Iris pigment epithelial cell (primary cell): ENCODE results near the gene ZCCHC24.
A peak's percentile ranks its signal among the peaks of the same experiment; 100 is the strongest.

Source experiments
- DNase-seq: peaks from one replicate; pipeline ENCODE4 v3.0.0-alpha.2; 2011; ENCODE audit warnings: low read depth

ZCCHC24 gene

DNA sequence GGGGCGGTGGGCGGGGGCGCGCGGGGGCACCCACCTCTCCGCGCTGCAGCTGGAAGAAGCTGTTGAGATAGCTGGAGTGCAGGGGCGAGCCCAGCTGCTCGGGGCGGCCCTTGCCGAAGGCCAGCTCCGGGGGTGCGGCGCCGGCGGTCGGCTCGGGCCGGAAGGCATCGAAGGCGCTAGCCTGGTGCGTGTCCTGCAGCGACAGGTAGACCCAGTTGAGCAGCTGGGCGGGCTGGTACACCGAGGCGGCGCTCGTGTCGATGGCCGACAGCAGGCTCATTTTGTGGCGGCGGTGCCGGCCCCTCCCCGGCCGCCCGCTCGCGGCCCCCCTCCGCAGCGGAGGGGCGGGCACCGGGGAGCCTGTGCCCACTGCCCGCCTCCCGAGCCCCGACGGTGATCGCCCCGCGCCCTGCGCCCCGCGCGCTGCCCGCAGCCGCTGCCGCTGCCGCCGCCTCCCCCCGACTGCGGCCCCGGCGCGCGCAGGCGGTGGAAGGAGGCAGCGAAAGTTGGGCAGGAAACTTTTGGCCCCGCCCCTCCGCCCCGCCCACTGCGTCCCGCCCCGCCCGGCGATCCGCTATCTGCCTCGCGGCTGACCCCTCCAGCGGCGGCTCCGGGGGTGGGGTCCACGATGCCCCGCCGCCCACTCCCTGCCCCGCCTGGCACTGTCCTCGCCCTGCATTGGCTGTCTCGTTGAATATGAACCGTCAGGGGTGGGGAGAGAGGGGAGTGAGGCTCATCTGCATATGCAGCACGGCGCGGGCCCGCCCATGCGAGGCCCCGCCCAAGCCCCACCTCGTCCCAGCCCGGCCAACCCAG lies at the start of gene ZCCHC24:
Gene ZCCHC24, minus strand, starts transcription at position 464 of the 816 bp plus-strand sequence. Its CDS starts 184 bp downstream, at position 280.
- DNase-seq: peak; percentile 100

DNA sequence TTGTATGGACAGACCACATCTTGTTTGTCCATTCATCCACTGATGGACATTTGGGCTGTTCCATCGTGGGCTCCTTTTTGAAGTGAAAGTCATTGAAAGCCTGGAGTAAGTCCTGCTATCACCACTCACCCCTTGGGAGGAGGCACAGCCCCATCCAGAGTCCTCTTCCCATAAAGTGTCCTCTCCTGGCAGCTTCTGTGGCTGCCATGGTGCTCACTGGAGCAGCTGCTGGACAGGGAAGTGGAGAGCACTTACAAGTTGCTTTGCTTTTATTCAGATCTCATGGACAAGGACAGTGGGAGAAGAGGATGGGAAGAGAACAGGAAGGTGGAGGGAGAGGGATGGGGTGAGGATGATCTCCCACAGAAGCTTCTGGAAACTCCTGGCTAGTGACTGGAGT lies 48.4 kb upstream of the ZCCHC24 start:
- no peak for DNase-seq

DNA sequence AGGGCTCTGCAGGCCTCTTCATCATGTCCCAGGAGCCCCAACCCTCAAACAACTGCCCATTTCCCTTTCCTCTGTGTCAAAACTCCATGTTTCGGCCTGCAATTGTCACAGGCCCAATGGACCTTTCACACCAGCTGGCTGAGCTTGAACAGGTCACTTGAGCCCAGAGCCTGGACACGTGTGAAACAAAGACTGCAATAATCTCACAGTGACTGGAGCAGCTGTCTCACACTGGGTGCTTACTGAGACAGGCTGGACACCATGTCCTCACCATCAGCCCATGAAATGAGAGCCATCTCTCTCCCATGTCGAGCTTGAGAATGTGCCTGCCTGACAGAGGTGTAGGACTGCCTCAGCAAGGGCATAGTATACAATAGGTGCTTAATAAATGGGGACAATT lies 47.4 kb upstream of the ZCCHC24 start:
- no peak for DNase-seq

DNA sequence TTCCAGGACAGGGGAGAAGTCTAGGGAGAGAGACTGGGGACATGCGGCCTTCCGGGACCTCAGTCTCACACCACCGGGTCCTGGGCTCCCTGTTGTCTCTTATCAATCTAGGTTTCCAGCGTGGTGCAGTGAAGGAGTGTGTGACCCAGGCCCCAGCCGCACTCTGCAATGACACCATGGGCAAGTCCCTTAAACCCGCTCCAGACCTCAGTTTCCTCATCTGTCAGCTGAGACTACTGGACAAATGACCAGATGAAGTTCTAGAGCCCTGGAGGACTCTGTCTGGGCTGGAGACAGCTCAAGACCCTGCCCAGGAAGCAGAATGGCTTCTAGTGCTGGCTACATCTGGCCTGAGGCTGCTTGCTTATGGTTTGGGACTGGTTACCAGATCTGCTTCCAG lies 46.8 kb upstream of the ZCCHC24 start:
- DNase-seq: no peak

DNA sequence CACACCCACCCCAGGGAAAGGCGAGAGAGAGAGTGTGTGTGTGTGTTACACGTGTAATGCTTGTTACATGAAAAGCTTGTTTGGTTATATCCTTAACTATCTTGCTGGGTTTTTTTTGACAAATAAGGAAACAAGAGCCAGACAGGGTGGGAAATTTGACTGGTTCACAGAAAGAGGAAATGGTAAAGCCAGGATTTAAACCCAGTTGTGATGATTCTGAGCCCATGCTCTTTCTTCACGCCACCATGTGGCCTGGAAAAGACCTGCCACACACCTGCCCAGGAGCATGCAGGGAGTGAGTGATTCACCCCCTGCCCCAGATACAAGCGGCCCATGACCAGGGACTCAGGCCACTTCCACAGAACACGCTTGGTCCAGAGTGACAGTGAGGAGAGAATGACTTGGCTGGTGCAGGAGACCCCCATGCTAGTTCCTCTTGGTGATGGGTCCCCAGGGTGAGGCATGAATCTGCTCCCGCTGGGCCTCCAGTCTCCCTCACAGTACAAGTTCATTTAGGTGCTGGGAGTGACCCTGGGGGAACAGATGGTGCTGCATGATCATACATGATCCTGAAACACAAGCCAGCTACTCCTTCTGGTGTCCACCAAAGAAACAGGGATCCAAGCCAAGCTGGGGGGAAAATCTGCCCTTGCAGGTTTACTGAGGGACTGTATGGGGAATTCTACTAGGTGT lies 45.9 kb upstream of the ZCCHC24 start:
- no peak for DNase-seq

DNA sequence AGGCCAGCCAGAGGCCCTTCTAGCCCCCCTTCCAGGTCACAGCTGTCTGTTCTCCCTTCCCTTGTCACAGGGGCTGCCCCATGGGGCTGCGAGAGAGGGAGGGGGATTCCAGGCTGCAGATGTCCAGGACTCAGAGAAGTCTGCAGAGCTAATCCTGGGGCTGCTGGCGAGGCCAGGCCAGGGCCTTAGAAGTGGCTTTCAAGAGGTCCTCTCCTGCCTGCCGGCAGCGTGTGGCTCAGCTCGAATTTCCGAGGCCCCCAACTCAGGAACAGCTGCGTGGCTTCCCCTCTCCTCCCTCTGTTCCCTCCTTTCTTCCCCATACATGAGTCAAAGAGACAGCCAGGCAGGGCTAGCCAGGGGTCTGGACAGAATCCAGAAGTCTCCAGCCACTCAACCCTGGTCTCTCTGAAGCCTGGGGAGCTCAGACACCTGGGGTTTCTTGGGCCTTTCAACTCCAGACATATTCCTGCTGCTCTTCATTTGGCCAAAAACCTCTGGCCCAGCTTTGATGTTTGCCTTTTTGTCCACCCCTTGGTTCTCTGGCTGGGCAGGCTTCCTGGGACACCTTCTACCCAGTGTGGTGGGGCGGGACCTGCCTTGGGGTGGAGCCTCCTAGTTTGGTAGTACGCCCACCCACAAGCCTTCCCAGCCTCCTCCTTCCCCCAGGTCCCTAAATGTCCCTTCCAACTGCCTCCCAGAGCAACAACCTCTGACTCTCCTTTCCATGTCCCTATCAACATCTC lies 45.1 kb upstream of the ZCCHC24 start:
- DNase-seq: peak; percentile 43

DNA sequence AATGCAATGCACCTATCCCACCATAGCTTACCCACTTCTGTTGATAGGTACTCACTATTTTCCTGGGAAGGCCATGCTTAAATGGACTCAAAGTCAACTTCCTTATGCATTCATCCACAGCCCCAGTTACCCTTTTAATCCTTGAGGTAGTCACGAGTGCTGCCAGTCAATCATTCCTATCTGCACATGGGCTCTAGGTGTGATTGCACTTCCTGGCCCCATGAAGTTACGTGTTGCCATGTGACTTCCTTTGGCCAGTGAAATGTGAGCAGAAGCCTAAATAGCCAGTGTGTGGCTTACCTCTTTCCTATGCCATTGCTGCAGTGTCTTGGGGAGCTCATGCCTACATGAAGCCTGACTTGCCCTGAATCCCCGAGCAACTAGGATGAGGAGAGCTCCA lies 43.4 kb upstream of the ZCCHC24 start:
- DNase-seq: no peak

DNA sequence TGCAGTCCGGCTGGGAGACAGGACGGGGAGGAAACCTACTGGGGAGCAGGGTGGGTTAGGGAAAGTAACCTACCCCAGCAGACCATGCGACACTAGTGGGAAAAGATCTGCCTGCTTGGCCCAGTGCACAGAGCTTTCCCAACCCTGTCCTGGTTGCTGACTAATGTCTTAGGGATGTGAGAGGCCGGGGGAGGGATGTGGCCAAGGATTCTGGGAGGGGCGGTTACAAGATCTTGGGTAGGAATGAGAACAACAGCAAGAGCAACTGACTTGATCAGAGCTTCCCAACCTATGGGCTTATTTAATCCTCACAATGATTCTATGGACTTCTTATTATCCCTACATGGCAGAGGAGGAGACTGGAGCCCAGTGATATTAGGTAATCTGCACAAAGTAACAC lies 42.9 kb upstream of the ZCCHC24 start:
- peak; percentile 96 for DNase-seq

DNA sequence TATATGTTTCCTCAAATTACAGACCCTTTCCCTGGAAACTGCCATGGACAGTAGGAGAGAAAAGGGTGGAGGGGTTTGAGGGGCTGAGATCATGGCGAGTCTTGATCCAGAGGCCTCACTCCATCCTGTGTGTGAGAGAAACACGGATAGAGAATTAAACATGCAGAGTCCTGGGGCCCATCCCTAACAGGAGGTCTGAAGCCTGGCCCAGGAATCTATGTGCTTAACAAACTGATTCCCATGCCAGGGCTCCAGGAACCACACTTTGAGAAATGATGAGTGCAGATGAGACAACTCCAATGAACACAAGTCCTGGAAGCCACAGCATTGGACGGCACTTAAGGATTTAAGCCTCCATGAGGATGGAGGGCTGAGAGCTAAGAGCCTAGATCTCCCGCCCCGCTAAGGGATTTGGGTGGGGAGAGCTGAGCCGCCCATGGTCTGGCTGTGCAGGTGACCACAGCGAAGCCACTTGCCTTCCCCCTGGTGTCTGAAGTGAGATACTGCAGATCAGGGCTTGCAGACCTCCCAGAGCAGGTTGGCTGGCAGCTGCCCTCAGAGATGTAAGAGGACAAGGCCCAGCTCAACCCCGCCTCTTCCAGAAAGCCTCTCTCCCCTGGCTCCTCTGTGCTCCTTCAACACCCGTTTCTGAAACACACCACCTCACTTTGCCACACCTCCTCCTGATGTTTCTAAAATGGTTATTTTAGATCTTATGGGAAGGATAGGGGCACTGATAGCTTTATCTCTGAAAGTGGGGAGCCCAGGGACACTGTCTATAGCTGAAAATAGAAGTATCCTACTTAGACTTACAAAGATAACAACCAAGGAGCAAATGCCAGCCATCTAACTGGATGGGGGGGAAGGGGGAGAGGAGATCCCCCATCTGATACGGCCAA lies 42.1 kb upstream of the ZCCHC24 start:
- peak; percentile 66 for DNase-seq

DNA sequence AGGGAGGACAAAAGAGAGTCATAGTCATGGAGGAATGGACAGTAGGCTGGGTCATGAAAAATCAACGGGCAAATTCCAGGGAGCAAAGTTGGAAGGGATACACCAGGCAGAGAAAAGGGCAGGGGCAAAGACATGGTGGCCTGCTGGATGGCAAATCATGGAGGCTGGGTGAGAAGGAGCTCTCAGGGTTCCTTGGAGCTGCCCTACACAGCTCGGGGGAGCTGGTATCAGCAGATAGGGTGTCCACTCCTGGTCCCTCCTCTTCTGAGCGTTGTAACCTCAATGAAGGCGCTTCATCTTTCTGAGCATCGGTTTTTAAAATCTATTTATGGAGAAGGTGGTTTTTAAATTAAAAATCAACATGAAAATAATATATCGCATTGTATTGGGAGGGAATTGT lies 39.1 kb upstream of the ZCCHC24 start:
- no peak for DNase-seq

DNA sequence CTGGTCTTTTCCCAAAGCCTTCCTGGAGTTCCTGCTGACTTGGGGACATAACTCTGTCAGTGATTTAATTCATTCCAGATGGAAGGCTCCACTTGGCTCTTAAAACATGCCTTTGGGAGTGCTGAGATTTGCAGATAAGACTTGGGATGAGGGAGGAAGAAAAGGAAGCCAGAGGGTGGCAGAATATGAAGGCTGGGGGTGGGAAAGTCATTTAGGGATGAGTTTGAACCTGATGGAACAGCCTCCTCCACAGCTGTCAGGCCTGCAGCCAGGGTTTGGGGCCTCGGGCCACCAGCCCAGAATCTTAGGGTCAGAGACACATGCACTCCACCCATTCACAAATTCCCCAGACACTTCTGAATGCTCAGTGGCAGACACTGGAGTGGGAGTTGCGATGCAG lies 38.5 kb upstream of the ZCCHC24 start:
- DNase-seq: no peak

DNA sequence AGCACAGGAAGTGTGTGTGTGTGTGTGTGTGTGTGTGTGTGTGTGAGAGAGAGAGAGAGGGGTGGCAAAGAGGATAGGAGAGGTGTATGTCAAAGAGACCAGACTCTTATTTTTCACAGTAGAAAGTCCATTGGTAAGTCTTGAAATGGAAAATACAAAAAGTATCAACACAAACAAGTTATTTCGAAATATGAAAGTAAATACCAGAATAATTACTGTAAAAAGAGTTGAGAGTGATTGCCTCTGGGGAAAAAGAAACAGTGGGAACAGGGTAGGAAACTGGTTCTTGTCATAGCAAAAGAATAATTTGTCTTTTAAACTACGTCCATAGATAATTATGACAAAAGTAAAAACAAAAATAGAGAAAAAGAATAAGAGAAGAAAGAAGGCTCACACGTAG lies 37.9 kb upstream of the ZCCHC24 start:
- DNase-seq: no peak

DNA sequence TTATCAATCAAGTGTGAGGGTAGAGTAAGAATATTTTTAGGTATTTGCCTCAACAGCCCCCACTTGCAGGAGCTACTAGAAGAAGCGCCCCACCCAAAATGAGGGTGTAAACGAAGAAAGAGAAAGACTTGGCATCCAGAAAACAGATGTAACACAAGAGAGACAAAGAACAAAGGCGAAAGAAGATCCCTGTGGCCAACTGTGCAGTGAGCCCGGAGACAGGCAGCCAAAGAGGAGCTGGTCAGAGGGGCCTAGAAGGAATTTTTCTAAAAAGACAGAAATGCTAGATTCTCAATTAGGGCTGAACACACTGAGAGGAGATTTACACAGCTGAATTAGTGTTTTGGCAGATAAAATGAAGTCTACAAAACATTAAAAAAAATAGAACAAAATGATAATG lies 37.3 kb upstream of the ZCCHC24 start:
- DNase-seq: no peak

DNA sequence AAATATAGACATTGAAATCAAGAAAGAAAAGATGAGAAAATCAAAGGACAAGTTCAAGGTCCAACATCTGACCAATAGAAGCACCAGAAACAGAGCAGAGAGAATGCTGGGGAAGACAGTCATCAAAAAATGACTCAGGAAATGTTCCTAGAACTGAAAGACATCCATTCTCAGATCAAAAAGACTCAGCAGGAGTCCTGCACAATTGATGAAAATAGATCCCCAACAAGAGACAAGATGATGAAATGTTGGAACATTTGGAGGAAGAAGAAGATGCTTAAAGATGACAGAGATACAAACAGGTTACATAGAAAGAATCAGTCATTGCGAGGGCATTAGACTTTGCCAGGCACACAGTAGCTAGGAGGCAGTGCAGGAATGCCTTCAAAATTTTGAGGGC lies 36.9 kb upstream of the ZCCHC24 start:
- DNase-seq: no peak

DNA sequence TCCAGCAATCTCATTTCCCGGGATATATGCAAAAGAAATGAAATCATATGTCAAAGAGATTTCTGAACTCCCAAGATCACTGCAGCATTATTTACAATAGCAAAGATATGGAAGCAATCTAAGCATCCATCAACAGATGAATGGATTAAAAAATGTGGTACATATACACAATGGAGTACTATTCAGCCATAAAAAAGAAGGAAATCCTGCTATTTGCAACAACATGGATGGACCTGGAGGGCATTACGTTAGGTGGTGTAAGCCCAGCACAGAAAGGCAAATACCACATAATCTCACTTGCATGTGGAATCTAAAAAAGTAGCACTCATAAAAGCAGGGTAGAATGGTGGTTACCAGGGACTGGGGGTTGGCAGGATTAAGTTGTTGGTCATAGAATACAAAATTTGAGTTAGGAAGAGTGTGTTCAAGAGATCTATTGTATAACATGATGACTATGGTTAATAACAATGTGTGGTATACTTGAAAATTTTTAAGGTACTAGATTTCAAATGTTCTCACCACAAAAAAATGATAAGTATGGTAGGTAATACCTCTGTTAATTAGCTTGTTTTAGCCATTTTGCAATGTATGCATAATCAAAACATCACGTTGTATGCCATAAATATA lies 34.0 kb upstream of the ZCCHC24 start:
- no peak for DNase-seq

DNA sequence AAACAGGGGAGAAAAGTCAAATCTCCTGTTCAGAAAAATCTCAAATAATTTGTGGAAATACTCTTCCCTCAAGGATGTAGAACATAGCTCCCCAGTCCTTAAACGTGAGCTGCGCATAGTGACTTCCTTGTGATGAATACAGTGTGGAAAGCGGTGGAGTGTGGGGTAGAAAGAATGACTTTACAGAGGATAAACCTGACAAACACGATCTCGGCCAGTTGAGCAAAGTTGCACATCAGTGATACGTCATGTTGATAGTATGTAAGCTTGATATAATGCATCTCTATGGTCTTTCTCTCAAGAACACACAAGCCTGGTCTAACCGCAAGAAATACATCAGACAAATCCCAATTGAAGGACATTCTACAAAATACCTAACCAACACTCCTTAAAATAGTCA lies 32.0 kb upstream of the ZCCHC24 start:
- no peak for DNase-seq

DNA sequence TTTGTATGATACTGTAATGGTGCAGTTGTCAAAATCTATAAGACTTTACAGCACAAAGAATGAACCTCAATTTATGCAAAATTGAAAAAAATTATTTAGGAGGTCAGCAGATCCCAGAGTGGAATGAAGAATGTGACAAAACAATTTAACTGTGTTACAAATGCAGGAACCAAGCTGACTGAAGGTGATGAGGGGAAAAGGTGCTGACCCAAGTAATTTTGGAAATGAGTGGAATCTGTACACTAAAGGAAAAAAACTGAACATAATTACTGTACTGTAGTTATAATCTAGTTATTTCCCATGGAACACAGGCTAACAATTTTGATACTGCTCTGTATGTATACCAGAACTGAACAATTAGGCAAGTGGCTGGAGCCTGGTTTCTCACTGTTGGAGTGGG lies 31.2 kb upstream of the ZCCHC24 start:
- no peak for DNase-seq

DNA sequence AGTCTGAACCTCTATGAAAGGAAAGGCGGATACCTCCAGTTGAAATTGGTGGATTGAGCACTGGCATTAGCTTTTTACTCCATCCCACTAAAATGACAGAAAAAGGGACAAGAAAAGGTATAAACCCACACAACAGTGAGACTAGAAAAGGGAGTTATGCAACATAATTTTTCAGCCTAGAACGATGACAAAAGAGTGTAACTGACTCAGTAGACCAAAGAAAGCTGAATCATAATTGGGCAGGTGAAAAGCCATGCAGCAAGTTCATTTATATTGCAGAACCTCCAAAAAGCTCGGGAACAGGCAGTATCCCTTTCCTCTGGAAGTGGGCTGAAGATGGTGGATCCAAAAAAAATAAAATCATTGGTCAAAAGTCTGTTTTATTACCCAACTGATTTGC lies 30.5 kb upstream of the ZCCHC24 start:
- no peak for DNase-seq

DNA sequence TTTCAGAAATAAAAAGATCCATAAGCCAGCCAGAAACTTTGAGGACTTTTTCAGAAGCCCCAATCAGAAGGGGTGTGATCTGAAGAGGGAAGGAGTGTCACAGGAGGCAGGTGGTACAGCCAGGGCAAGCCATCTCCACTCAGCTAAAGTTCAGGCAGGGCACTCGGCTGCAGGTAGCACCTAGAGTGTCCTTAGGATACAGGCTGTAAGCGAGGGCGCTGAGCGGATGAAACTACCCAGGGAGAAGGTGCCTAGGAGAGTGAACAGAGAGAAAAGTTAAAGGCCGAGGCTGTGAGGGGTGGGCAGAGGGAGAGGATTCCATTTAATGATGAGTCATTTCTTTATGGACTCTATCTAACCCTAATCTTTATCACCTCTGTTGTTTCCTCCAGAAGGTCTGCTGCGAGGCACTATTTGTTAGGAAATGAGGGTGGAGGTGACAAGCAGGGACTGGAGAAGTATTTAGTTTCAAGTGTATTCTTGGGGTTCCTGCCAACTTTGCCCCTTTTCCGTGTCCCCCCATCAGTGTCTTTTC lies 29.8 kb upstream of the ZCCHC24 start:
- no peak for DNase-seq

DNA sequence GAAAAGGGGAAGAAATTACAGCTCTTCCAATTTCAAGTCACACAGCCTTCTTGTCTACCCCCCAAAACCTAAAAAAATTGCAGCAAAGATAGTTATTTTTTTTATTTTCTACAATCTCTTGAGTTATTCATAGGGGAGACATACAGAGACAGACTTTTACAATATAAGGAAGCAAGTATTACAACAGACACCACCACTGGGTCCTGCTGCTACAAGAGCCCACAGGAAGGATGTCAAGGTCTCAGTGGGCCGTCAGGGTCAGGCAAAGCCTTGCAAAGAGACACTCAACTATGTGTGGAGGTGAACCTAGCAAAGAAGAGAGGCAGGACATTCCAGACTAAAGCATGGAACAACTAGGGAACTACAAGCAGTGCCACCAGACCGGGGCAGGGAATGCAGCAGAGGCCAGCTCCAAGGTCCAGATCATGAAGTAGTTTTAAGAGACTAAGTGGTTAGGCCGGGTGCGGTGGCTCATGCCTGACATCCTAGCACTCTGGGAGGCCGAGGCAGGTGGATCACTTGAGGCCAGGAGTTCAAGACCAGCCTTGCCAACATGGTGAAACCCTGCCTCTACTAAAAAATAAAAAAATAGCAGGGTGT lies 28.2 kb upstream of the ZCCHC24 start:
- DNase-seq: no peak

DNA sequence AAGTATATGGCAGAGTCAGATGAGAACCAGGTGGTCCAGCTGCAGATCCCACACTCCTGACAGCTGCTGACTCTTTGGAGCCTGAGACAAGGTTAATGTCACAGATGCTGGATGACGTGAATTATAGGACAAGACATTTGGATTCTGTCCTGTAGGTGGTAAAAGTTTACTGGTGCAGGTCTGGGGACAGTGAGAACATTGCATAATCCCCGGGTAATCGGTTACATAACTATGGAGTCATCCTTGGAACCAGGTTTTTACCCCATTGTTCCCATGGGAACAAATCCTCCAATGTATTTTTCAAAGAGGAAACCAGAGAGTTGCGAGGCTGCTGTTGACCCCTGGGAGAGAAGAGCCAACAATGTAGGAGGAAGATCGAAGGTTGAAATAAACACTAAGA lies 27.5 kb upstream of the ZCCHC24 start:
- DNase-seq: no peak
